IMR-90 (cell line): ENCODE data around the gene KCNF1. TPM values are rescaled to one million over a fixed set of nuclear protein-coding genes. Genes with fewer than 3 reads are reported as not detected.

ENCODE experiments used
- ATAC-seq: fragments of 200-7000 bp; cut with Tn5 transposase; 2 replicates; pipeline ENCODE4 v1.9.1; 2020; ENCODE audit warnings: low read depth, mild to moderate bottlenecking, moderate library complexity
- BruUV-seq: library from RNA; stranded (reverse); fragments of 400-500 nt; replicated peaks from 2 replicates; lab custom pipeline; 2021; lab: Mats Ljungman, UMichigan
- CTCF ChIA-PET: fragments of 300-600 bp; formaldehyde crosslinking; extraction: SDS; loops from one replicate; lab custom pipeline; 2021; ENCODE audit warnings: antibody characterized with exemption; lab: Yijun Ruan, JAX
- POLR2A ChIA-PET: fragments of 300-600 bp; sonication (Branson Sonifier 250); formaldehyde crosslinking; loops from one replicate; lab custom pipeline; 2022; ENCODE audit warnings: antibody characterized with exemption; ENCODE audit not compliant: unreplicated experiment; lab: Charles Lee
- DNase-seq: peaks from one replicate; pipeline ENCODE4 v3.0.0; 2013
- H2AFZ ChIP-seq: replicated peaks from 2 replicates; pipeline ENCODE3; 2013; ENCODE audit warnings: low read length, mild to moderate bottlenecking; ENCODE audit not compliant: poor library complexity
- H2AK5ac ChIP-seq: 2 replicates; pipeline ENCODE4 v1.6.1; 2013; ENCODE audit warnings: low read depth, low read length, inconsistent platforms
- H2AK9ac ChIP-seq: replicated peaks from 2 replicates; pipeline ENCODE3; 2013; ENCODE audit warnings: mild to moderate bottlenecking, low read depth, low read length, moderate library complexity; ENCODE audit not compliant: poor library complexity
- H2BK120ac ChIP-seq: 2 replicates; pipeline ENCODE4 v1.6.1; 2013; ENCODE audit warnings: low read depth, low read length, inconsistent platforms
- H2BK15ac ChIP-seq: 3 replicates; pipeline ENCODE4 v1.6.1; 2013; ENCODE audit warnings: low read depth, low read length, inconsistent platforms
- H2BK20ac ChIP-seq: 2 replicates; pipeline ENCODE4 v1.6.1; 2013; ENCODE audit warnings: low read depth, mild to moderate bottlenecking, inconsistent platforms, low read length, moderate library complexity
- H2BK5ac ChIP-seq: 2 replicates; pipeline ENCODE4 v1.6.1; 2013; ENCODE audit warnings: mild to moderate bottlenecking, low read depth, low read length, inconsistent platforms; ENCODE audit not compliant: poor library complexity, severe bottlenecking
- H3K14ac ChIP-seq: replicated peaks from 2 replicates; pipeline ENCODE4 v1.6.1; 2013; ENCODE audit warnings: low read depth, low read length, inconsistent platforms
- H3K18ac ChIP-seq: 2 replicates; pipeline ENCODE4 v1.6.1; 2013; ENCODE audit warnings: low read depth, low read length, control low read depth
- H3K23ac ChIP-seq: 2 replicates; pipeline ENCODE4 v1.6.1; 2013; ENCODE audit warnings: low read depth, low read length, inconsistent platforms
- H3K27ac ChIP-seq: 2 replicates; pipeline ENCODE4 v1.5.1; 2013; ENCODE audit warnings: mild to moderate bottlenecking, control low read depth, low read length; ENCODE audit not compliant: insufficient read depth
- H3K27me3 ChIP-seq: 2 replicates; pipeline ENCODE4 v1.6.1; 2013; ENCODE audit warnings: low read length; ENCODE audit not compliant: control insufficient read depth, insufficient read depth
- H3K36me3 ChIP-seq: 2 replicates; pipeline ENCODE4 v1.6.1; 2013; ENCODE audit warnings: low read length, mixed read lengths; ENCODE audit not compliant: control insufficient read depth, insufficient read depth
- H3K4ac ChIP-seq: 2 replicates; pipeline ENCODE4 v1.6.1; 2013; ENCODE audit warnings: low read depth, low read length, inconsistent platforms
- H3K4me1 ChIP-seq: 2 replicates; pipeline ENCODE4 v1.6.1; 2013; ENCODE audit warnings: low read length, mixed read lengths; ENCODE audit not compliant: control insufficient read depth, insufficient read depth
- H3K4me2 ChIP-seq: 2 replicates; pipeline ENCODE4 v1.6.1; 2013; ENCODE audit warnings: low read depth, mild to moderate bottlenecking, control low read depth, low read length, moderate library complexity
- H3K4me3 ChIP-seq: 2 replicates; pipeline ENCODE4 v1.5.1; 2013; ENCODE audit warnings: low read depth, mild to moderate bottlenecking, control low read depth, low read length, moderate library complexity; ENCODE audit not compliant: insufficient read depth
- H3K56ac ChIP-seq: 2 replicates; pipeline ENCODE4 v1.6.1; 2013; ENCODE audit warnings: low read length, inconsistent platforms; ENCODE audit not compliant: insufficient read depth; ENCODE audit errors: extremely low read depth
- H3K79me1 ChIP-seq, 2 experiments: 2 replicates each; pipeline ENCODE4 v1.6.1; 2013; ENCODE audit warnings: low read length in 2 of 2, inconsistent platforms in 1 of 2, low read depth in 1 of 2
- H3K9ac ChIP-seq: 2 replicates; pipeline ENCODE4 v1.6.1; 2013; ENCODE audit warnings: low read depth, low read length, control low read depth
- H3K9me1 ChIP-seq: 2 replicates; pipeline ENCODE4 v1.6.1; 2013; ENCODE audit warnings: low read length, inconsistent platforms; ENCODE audit not compliant: insufficient read depth
- H3K9me3 ChIP-seq: 2 replicates; pipeline ENCODE4 v1.6.1; 2013; ENCODE audit warnings: low read length; ENCODE audit not compliant: control insufficient read depth, insufficient read depth
- H4K20me1 ChIP-seq: 2 replicates; pipeline ENCODE4 v1.6.1; 2013; ENCODE audit warnings: low read length, inconsistent platforms; ENCODE audit not compliant: insufficient read depth
- H4K5ac ChIP-seq: 2 replicates; pipeline ENCODE4 v1.6.1; 2013; ENCODE audit warnings: mild to moderate bottlenecking, low read depth, low read length, control low read depth
- H4K8ac ChIP-seq, 2 experiments: 2 replicates each; pipeline ENCODE4 v1.6.1; 2013; ENCODE audit warnings: low read depth in 2 of 2, low read length in 2 of 2, control low read depth in 1 of 2, inconsistent platforms in 1 of 2
- H4K91ac ChIP-seq: 2 replicates; pipeline ENCODE4 v1.6.1; 2013; ENCODE audit warnings: low read depth, low read length, inconsistent platforms; ENCODE audit not compliant: insufficient read depth
- BHLHE40 ChIP-seq: fragments of 150-350 bp; IDR thresholded peaks from 2 replicates; pipeline ENCODE4 v1.6.1; 2016; ENCODE audit warnings: mild to moderate bottlenecking, low read depth, low read length
- CEBPB ChIP-seq: IDR thresholded peaks from 2 replicates; pipeline ENCODE4 v1.6.1; 2012; ENCODE audit warnings: low read depth, low read length, improper control_type of control experiment
- CHD1 ChIP-seq: IDR thresholded peaks from 2 replicates; pipeline ENCODE4 v1.6.1; 2012; ENCODE audit warnings: low read depth, low read length, improper control_type of control experiment
- CTCF ChIP-seq: conservative IDR thresholded peaks from 2 replicates; pipeline ENCODE4 v1.5.1; 2012; ENCODE audit warnings: mild to moderate bottlenecking, low read depth, low read length, improper control_type of control experiment
- FOS ChIP-seq: fragments of 150-350 bp; IDR thresholded peaks from 2 replicates; pipeline ENCODE4 v1.6.1; 2016; ENCODE audit warnings: low read depth, low read length
- MAFK ChIP-seq: IDR thresholded peaks from 2 replicates; pipeline ENCODE4 v1.6.1; 2012; ENCODE audit warnings: low read depth, low read length, improper control_type of control experiment
- MAZ ChIP-seq: IDR thresholded peaks from 2 replicates; pipeline ENCODE4 v1.6.1; 2012; ENCODE audit warnings: low read depth, mild to moderate bottlenecking, low read length, improper control_type of control experiment, moderate library complexity, borderline replicate concordance
- MXI1 ChIP-seq: IDR thresholded peaks from 2 replicates; pipeline ENCODE4 v1.6.1; 2012; ENCODE audit warnings: low read depth, mild to moderate bottlenecking, low read length, moderate library complexity, borderline replicate concordance
- NFE2L2 ChIP-seq: fragments of 150-350 bp; IDR thresholded peaks from 2 replicates; pipeline ENCODE4 v1.6.1; 2016; ENCODE audit warnings: low read depth, mild to moderate bottlenecking, low read length
- POLR2A ChIP-seq: IDR thresholded peaks from 2 replicates; pipeline ENCODE4 v1.6.1; 2012; ENCODE audit warnings: mild to moderate bottlenecking, low read depth, low read length
- RAD21 ChIP-seq: IDR thresholded peaks from 2 replicates; pipeline ENCODE4 v1.6.1; 2012; ENCODE audit warnings: low read length, improper control_type of control experiment
- RCOR1 ChIP-seq: IDR thresholded peaks from 2 replicates; pipeline ENCODE4 v1.6.1; 2012; ENCODE audit warnings: mild to moderate bottlenecking, low read length, improper control_type of control experiment; ENCODE audit not compliant: insufficient replicate concordance
- RFX5 ChIP-seq: IDR thresholded peaks from 2 replicates; pipeline ENCODE4 v1.8.0; 2012; ENCODE audit warnings: low read depth, mild to moderate bottlenecking, low read length, moderate library complexity
- SMC3 ChIP-seq: fragments of 150-350 bp; IDR thresholded peaks from 2 replicates; pipeline ENCODE4 v1.6.1; 2016; ENCODE audit warnings: low read depth, mild to moderate bottlenecking, antibody characterized with exemption, low read length, moderate library complexity
- USF2 ChIP-seq: fragments of 150-350 bp; IDR thresholded peaks from 2 replicates; pipeline ENCODE4 v1.6.1; 2017; ENCODE audit warnings: mild to moderate bottlenecking, antibody characterized with exemption, low read length, low read depth
- WGBS, 2 experiments: methylation state at CpG; one replicate each; pipeline versions ENCODE4 v1.1.5 to v1.1.7; 2013; ENCODE audit warnings: missing lambda C conversion rate in 2 of 2; ENCODE audit not compliant: insufficient read length in 1 of 2; ENCODE audit errors: extremely low coverage in 2 of 2; 5-methylcytosine and 5-hydroxymethylcytosine counted together
- dilution Hi-C: fragments of 300-500 bp; cut with HindIII; formaldehyde crosslinking; loops from one replicate; pipeline ENCODE4 v1.14.3; 2018; ENCODE audit warnings: low sequenced_read_pairs; ENCODE audit not compliant: unreplicated experiment
- in situ Hi-C: fragments of 300-500 bp; cut with MboI; formaldehyde crosslinking; loops from 3 replicates; pipeline ENCODE4 v1.14.3; 2019; ENCODE audit warnings: low sequenced_read_pairs, inconsistent platforms, mixed read lengths
- intact Hi-C: fragments of 100-400 bp; cut with micrococcal nuclease; formaldehyde crosslinking; loops from 2 replicates; pipeline ENCODE4 v1.10.0; 2022
- polyA plus RNA-seq, 3 experiments: library from polyadenylated mRNA; depleted of rRNA; stranded (reverse); fragments of >200 nt; gene quantifications; 2 replicates each; pipeline ENCODE4 v1.2.3, GENCODE V29; 2012; ENCODE audit warnings: low replicate concordance in 1 of 3
- total RNA-seq: library from RNA; depleted of rRNA; stranded (reverse); fragments of >200 nt; gene quantifications from 2 replicates; pipeline ENCODE4 v1.2.3, GENCODE V29; 2012
- TF ChIP-seq, protein P1 (sequence below): fragments of 150-350 bp; IDR thresholded peaks from 2 replicates; pipeline ENCODE4 v1.6.1; 2016; ENCODE audit warnings: low read depth, mild to moderate bottlenecking, low read length, moderate library complexity, borderline replicate concordance

KCNF1 gene
- total and polyA plus RNA-seq, 2 of the 4 experiments (the other 2 are of a cell fraction) = 0.54 to 1.4 TPM

GRCh38 chr2:10919410-10919770 lies 7.7 kb downstream of the KCNF1 start:
- Histone ChIP-seq H3K27ac (no peak overlapping the region), H2BK5ac (no peak overlapping the region), H4K8ac (peak overlapping the region in 1 of 2 experiments; percentile 39; a peak in 1 of 4 replicates), H3K56ac (no peak overlapping the region), H3K36me3 (no peaks in the 10 kb centered on the region), H2AFZ (peak overlapping the region; percentile 78), H3K4ac (peak overlapping the region; percentile 67), H3K14ac (no peak overlapping the region), H2AK9ac (peak overlapping the region; percentile 12), H3K9me3 (no peaks in the 10 kb centered on the region), H2BK15ac (no peak overlapping the region), H3K23ac (no peak overlapping the region), H4K5ac (no peak overlapping the region), H3K4me1 (peaks cover 11% of the 10 kb centered on the region), H2AK5ac (peak overlapping the region; percentile 59; the same call in 1 of the 2 replicates), H3K18ac (no peak overlapping the region), H3K79me1 (peaks cover 0 to 12% of the 10 kb centered on the region in 2 experiments; a peak in 2 of 4 replicates), H4K20me1 (no peaks in the 10 kb centered on the region), H3K27me3 (no peaks in the 10 kb centered on the region), H3K4me3 (no peak overlapping the region), H3K4me2 (peak overlapping the region; percentile 63; the same call in 1 of the 2 replicates), H3K9me1 (peaks cover 13% of the 10 kb centered on the region), H4K91ac (no peak overlapping the region), H3K9ac (no peak overlapping the region), H2BK120ac (peak overlapping the region; percentile 52), H2BK20ac (peak overlapping the region; percentile 58; the same call in 1 of the 2 replicates)
- ATAC-seq = no peak; the same call in 1 of the 2 replicates
- WGBS, 2 experiments = 85% methylated on average over 6 of the region's 9 CpGs; no CpG with 5 or more reads in 1 of the 2 experiments
- DNase-seq = no peak
- BruUV-seq = no TSS peak
- TF ChIP-seq MAFK = no peak
- no peak for TF ChIP-seq USF2
- TF ChIP-seq, protein P1, sequence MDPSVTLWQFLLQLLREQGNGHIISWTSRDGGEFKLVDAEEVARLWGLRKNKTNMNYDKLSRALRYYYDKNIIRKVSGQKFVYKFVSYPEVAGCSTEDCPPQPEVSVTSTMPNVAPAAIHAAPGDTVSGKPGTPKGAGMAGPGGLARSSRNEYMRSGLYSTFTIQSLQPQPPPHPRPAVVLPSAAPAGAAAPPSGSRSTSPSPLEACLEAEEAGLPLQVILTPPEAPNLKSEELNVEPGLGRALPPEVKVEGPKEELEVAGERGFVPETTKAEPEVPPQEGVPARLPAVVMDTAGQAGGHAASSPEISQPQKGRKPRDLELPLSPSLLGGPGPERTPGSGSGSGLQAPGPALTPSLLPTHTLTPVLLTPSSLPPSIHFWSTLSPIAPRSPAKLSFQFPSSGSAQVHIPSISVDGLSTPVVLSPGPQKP = no peak
- TF ChIP-seq NFE2L2 = no peak
- TF ChIP-seq RFX5 = no peak
- no peak for TF ChIP-seq BHLHE40
- TF ChIP-seq MAZ = no peak
- no peak for TF ChIP-seq CTCF
- no peak for TF ChIP-seq FOS
- no peak for TF ChIP-seq RCOR1
- TF ChIP-seq POLR2A = no peak
- no peak for TF ChIP-seq MXI1
- no peak for TF ChIP-seq CHD1
- no peak for TF ChIP-seq CEBPB
- no peak for TF ChIP-seq SMC3
- TF ChIP-seq RAD21 = no peak
- dilution Hi-C loops = no loop called here
- in situ Hi-C loops = no loop called here
- ChIA-PET CTCF (no interaction called here), POLR2A (interaction anchor here (0.6 kb wide), 1 partner anchor 10 kb away, joined by 3 read pairs; no protein-coding TSS in a partner anchor)
- intact Hi-C loops = no loop called here
